ENCODE data around the gene AP2B1.

AP2B1 gene

DNA sequence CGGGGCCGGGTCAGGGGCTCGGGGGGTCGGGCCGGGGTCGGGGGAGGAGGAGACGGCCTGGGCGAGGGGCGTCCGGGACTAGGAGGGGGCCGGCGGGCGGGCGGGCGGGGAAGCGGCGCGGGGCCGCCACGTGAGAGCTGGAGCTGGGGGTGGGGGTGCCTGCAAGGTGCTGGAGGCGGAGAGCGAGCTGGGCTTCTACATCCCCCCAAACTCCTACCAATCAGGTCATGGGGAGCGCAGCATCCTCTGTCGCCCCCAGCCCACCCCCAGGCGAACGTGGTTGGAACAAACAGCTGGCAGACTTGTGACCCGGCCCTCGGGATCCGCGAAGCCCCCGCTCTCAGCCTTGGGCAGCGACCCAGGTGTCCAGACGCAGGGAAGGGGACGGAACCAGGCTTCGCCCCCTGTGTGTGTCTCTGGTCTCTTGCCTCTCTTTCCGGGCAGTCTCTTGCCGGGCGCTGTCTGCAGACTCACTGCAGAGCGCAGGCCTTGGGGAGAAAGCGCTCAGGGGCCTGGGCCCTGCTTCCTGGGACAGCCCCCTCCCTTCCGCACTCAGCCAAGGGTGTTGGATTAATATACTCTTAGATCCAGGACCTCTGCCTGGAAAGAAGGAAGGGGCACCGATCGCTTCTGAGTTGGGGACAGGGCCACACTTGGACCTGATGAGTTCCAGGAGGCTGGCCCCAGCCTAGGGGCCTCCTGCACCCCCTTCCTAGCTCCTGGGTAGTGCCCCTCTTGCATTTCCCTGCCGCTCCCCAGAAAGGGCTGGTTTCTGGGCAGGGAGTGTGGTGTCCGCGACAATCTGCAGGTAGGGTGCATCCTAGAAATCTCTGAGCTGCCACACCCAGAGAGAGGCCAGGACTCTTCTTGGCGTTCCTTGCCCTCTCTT is 145.0 kb downstream of the AP2B1 start:
- no peak for DNase-seq

DNA sequence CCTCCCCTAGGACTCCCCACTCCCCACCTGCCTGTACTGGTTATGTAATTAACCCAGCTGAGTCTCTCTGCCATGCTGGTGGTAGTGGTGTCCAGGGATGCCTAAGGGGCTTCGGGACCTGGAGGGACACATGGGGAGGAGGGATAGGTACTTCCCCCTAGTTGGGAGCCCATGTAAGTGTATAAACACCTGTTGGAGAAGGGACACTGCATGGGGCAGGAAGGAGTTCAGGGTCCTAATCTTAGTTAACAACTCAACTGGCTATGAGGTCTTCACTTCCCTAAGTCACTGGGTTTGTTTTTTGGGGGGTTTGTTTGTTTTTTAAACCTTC is 145.6 kb downstream of the AP2B1 start:
- no peak for DNase-seq

DNA sequence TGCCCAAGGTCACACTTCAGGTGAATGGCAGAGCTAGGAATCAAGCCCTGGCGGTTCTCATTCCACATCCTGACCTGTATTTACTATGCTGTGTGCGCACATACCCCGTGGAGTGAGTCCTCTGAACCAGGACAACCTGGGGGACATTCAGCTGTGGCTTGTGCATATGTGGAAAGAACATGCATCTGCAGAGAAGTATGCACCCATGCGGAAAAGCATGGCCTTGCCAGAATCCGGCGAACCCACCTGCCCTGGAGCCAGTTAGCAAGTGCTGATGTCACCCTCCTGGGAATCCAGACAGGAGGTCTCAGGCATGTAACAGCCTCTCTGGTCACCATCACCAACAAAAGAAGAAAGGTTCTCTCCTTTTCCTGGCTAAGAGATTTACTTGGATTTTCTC is 146.2 kb downstream of the AP2B1 start:
- DNase-seq: no peak

DNA sequence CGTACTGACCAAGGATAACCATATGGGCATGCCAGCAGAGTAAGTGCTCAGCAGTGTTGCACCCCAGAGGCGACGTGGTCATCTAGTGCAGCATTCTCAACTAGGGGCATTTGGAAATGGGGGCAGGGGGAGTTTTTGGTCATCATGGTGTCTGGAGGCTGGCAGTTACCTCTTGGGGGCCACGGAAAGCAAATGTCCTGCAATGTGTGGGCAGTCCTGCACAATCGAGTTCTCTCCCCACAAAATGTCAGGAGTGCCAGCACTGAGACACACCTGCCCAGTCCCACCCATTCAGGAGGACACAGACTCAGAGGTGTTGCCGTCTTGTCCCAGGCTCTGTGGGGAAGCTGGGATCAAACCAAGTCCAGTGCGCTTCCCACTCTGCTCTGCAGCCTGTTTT is 147.3 kb downstream of the AP2B1 start:
- DNase-seq: no peak

DNA sequence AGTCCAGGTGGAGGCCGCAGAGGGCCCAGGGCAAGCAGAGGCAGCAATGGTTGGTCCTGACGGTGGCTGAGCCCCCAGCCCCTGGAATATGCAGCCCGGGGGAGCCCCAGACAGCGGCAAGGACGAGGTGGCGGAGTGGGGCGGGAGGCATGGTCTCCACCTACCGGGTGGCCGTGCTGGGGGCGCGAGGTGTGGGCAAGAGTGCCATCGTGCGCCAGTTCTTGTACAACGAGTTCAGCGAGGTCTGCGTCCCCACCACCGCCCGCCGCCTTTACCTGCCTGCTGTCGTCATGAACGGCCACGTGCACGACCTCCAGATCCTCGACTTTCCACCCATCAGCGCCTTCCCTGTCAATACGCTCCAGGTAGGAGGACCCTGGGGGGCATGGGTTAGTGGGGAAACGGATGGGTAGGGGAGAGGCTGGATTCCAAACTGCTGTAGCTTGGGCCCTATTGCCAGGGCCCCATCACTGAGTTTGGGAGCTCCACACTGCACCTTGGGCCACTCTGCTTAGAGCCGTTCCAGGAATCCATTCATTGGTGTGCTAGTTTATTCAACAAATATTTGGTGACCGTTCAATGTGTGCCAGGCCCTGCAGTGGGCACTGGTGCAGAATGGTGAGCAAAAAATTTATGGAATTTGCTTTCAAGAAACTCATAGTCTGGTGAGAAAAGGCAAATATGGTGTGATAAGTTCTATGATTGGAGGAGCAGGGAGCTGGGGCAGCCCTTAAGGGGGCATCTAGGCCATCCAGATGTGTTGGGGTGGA is 148.1 kb downstream of the AP2B1 start:
- DNase-seq: no peak

GRCh38 chr17:35736236-35736635 is 149.1 kb downstream of the AP2B1 start:
- DNase-seq: no peak

- no peak for DNase-seq
These were observed 151.5 kb downstream of the AP2B1 start for GRCh38 chr17:35738519-35739133.

DNA sequence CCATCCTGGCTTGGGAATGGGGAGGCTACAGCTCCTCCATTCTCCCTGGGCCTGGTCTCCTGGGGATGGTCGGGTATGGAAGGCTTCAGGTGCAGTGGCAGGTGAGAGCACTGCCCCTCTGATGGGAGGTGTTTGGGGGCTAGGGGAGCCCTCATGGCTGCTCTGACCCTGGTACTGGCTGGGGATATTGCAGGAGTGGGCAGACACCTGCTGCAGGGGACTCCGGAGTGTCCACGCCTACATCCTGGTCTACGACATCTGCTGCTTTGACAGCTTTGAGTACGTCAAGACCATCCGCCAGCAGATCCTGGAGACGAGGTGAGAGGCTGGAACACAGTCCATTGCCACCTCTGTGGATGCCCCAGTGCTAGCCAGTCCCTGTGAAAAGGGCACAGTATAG is 153.1 kb downstream of the AP2B1 start:
- DNase-seq: no peak

GRCh38 chr17:35740997-35741931 is 154.1 kb downstream of the AP2B1 start:
- DNase-seq: no peak

DNA sequence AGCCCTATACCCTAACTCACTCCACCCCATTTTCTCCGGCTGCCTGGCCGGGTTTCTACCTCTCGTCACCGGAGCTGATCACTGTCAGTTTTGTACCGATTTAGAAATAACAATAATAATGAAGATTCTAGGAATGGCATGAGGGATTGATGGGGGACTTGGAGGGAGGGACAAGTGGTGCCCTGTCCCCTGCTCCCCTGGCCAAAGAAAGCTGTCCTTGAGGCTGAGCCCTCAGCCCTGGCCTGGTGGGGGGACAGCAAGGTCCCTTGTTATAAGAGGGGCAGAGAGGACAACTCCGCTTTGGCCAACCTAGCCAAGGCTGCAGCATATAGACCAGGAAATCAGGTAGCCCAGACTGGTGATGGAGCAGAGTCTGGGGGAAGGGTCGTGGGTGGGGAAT is 155.4 kb downstream of the AP2B1 start:
- no peak for DNase-seq

DNA sequence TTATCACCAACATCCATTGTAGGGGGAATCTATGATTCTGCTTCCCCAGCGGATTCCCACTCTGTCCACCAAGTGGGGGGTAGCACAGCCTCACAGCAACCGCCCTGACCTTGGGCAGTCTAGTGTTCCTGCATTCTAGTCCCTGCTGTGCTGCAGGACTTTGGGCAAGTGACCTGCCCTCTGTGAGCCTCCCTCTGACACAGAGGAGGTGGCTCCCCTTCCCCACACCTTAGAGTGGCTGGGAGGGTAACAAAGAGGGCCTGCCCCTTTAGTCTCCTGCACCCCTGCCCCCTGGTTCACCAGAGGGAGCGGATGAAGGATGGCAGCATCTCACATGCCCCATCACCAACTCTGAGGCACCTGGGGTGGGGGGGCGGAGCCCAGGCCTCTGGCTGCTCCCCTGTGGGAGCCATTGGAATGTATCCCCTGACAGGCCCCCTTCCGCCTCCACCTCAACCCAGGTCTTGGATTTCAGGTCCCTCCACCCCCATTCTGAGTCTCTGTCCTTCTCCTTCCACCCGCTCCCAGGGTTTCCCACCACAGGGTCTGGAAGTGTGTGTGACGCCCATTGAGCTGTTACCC is 155.9 kb downstream of the AP2B1 start:
- no peak for DNase-seq

GRCh38 chr17:35743626-35744328 is 156.7 kb downstream of the AP2B1 start:
- peak; percentile 40 for DNase-seq

- DNase-seq: no peak
These were observed 157.7 kb downstream of the AP2B1 start for GRCh38 chr17:35744830-35745229.

DNA sequence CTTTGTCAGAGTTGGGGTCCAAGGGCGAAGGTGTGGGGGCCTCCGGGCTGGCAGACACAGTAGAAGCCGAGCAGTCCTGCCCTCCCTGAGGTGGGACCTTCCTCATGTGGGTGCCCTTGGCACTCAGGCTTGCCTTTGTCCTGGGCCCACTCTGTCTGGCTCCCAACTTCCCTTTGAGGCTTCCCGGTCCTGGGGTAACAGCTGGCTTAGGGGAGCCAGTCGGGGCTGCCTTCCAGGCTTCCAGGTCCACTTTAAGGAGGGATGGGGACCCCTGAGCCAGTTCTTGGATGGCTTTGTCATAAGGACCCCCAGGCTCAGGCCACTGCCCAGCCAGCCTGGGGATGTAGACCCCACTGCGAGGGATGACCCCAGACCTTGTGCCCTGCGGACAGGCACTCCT is 158.1 kb downstream of the AP2B1 start:
- no peak for DNase-seq

DNA sequence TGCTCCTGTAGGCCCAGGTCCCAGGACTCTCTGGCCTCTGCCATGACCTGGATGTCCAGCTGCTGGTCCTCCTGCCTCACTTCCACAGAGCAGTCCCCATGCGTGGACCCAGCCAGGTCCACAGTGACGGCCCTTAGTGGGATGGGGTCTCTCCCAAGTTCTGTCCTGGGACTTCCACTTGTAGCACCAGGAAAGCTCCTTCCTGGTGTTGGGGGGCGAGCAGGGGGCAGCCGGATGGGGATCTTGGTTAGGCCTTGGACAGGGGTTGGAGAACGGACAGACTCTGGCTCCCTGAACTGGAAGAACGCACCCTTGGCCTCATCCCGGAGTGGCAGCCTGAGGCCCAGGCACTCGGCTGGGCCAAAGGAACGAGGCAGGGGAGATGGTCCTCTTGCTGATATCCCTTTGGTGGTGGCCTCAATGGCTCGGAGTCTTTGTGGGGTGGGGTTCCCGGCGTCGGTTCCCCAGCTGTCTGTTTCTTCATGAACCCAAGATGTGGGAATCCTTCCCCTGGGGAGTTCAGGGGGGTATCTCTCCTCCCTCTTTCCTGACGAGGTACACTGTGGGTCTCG is 158.7 kb downstream of the AP2B1 start:
- no peak for DNase-seq

DNA sequence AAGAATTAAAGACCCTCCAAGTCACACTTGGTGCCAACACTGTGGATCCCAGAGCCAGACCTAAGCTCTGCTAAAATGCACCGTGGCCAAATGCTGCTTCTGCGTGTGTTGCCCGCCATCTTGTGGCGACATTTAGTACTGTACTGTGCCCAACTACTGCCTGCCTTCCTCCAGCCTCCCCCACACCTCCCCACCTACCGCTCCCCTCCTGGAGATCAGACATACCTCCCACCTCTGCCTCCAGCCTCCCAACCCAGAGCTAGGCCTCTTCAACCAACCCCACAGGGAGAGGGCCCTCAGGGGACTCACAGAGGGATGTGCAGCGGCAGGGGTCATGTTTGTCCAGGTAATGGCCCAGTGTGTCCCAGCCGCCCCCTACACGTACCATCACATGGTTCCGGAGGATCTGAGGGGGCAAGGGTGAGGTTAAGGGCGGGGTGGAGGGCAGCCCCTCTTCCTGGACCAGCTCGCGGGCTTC is 160.5 kb downstream of the AP2B1 start:
- DNase-seq: peak; percentile 72

DNA sequence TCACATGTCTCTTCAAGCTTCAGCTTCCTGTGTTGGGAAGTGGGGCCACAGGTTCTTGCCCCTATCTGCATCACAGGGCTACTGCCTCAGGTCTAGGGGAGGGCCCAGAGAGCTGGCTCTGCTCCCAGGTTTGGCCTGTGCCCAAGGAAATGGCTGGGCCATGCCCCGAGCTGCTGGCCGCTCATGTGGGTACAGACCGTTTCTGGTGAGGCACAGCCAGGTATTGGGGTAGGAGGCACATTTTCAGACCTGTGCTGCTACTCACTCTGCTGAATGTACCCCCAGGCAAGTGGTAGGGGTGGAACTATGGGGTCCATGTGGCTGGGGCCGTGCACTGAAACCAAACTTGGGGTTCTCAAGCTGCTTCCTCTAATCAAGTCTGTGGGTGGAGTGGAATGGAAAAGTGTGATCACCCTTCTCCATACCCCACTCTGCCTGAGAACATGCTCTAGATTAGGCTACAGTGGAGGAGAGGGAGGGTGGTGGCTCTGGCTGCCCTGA is 161.3 kb downstream of the AP2B1 start:
- no peak for DNase-seq

DNA sequence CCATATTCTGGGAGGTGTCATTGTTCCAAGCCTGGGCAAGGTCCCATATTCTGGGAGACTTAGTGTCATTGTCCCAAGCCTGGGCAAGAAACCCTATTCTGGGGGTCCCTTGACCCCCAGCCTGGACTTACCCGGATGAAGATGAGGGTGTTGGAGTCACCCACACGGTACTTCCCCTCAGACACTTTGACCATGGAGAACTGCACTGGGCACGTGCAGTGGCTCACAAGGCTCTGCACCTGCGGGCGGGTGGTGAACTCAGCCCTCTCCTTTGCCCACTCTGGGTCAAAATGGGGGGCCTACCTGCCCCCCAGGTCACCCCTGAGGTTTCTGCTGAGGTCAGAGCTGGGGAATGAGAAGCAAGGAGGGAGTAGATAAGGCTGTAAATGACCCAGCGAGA is 161.9 kb downstream of the AP2B1 start:
- no peak for DNase-seq

DNA sequence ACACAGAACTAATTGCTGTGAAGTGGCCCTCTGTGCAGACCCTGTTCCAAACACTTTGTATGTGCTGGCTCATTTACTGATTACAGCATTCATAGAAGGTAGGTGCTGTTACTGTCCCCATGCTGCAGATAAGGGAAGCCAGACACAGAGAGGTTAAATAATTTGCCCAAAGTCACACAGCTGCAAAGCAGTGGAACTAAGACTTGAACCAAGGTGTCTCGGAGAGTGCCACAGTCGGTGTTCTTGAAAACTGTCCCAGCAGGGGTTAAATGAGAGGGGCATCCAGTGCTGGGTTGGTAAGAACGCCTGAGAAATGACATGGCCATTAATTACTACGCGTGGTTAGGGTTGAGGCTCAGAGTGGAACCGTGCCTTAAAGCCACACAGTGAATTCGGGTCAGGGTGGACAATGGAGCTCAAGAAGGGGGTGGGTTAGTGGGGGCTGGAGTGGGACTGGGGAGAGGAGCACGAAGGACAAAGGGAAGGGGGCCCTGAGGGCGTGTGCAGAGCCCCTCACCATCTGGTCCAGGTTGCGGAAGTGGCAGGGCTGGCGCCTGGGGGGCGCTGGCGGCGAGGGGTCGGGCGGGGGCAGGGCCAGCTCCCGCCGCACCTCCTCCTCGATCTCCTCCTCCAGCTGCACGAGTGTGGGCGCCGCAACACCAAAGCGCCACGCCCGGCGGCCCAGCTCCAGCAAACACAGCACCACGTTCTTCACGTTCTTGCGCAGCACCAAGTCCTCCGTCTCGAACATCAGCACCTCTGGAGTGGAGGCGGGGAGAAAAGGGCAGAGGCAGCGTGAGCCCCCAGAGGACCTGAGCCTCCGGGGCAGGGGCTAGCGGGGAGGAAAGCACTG is 162.7 kb downstream of the AP2B1 start:
- DNase-seq: peak; percentile 36
